Suppressor macrophage treated with lipopolysaccharide for 4 hours (primary cell): ENCODE results near the gene P3H4.

Experiments
- DNase-seq: peaks from one replicate; pipeline ENCODE4 v3.0.0-alpha.2; 2020

The P3H4 gene

GRCh38 chr17:41769346-41769862 is 42.3 kb downstream of the P3H4 start:
- no peak for DNase-seq

- no peak for DNase-seq
Measured at GRCh38 chr17:41768682-41769288, 43.0 kb downstream of the P3H4 start.

- no peak for DNase-seq
Measured at GRCh38 chr17:41767324-41768042, 44.3 kb downstream of the P3H4 start.

GRCh38 chr17:41766135-41766534 is 45.6 kb downstream of the P3H4 start:
- no peak for DNase-seq

- DNase-seq: no peak
Measured at GRCh38 chr17:41763327-41763726, 48.4 kb downstream of the P3H4 start.

GRCh38 chr17:41762841-41763240 is 48.9 kb downstream of the P3H4 start:
- no peak for DNase-seq

- DNase-seq: no peak
Measured at GRCh38 chr17:41762391-41762790, 49.4 kb downstream of the P3H4 start.

- DNase-seq: no peak
Measured at GRCh38 chr17:41760878-41761277, 50.9 kb downstream of the P3H4 start.

- DNase-seq: no peak
Measured at GRCh38 chr17:41758601-41759000, 53.1 kb downstream of the P3H4 start.

GRCh38 chr17:41754066-41754465 is 57.7 kb downstream of the P3H4 start:
- DNase-seq: no peak
